Breast epithelium (tissue), 3 donors: Measurements from ENCODE around the gene WWOX.

Experiments used
- POLR2A ChIP-seq: fragments of 450-650 bp; IDR thresholded peaks from one replicate; pipeline ENCODE4 v1.6.1; 2016; ENCODE audit warnings: antibody characterized with exemption, mild to moderate bottlenecking, moderate library complexity
- TF ChIP-seq, protein P1 (sequence below), 3 donors: fragments of 450-650 bp; IDR thresholded peaks; one replicate each; pipeline ENCODE4 v1.5.1; 2016 to 2017; ENCODE audit warnings: antibody characterized with exemption in 3 of 3, mild to moderate bottlenecking in 3 of 3, moderate library complexity in 3 of 3

DNA sequence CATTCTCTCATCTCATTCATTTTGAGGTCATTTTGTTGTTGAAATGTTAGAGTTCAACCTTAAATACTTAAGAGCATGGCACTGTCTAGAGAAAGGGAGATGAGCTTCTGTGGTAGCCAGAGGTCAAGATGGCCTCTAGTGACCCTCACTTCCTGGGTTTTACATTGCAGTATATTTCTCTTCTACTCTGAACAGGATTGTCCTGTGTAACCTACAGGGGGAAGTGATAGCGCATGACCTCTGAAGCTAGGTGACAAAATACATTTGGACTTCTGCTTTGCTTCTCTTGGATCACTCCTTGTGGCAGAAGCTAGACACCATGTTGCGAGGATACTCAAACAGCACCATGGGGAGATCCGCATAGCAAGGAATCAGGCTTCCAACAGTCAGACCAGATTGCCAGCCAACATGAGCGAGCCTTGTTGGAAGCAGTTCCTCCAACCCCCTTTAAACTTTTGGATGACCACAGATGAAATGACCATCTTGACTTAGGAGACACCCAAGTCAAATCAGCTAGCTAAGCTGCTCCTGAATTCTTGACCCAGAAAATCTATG, 752.7 kb downstream of the WWOX start:
- TF ChIP-seq, protein P1, sequence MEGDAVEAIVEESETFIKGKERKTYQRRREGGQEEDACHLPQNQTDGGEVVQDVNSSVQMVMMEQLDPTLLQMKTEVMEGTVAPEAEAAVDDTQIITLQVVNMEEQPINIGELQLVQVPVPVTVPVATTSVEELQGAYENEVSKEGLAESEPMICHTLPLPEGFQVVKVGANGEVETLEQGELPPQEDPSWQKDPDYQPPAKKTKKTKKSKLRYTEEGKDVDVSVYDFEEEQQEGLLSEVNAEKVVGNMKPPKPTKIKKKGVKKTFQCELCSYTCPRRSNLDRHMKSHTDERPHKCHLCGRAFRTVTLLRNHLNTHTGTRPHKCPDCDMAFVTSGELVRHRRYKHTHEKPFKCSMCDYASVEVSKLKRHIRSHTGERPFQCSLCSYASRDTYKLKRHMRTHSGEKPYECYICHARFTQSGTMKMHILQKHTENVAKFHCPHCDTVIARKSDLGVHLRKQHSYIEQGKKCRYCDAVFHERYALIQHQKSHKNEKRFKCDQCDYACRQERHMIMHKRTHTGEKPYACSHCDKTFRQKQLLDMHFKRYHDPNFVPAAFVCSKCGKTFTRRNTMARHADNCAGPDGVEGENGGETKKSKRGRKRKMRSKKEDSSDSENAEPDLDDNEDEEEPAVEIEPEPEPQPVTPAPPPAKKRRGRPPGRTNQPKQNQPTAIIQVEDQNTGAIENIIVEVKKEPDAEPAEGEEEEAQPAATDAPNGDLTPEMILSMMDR (IDR thresholded peaks at IDR 0.05), result no peak
- TF ChIP-seq POLR2A, result no peak
